ENCODE measurements around the gene ISG20. TPM values are rescaled to one million over a fixed set of nuclear protein-coding genes. Genes with fewer than 3 reads are reported as not detected.
"Not testable (repeated sequence)": the region's sequence is repeated elsewhere in the genome, so short reads cannot be mapped to it uniquely, and the experiment has no call there.

The ISG20 gene
- total and polyA plus RNA-seq, 2 donors from 2014 or later = 7.3 to 25.5 TPM

DNA sequence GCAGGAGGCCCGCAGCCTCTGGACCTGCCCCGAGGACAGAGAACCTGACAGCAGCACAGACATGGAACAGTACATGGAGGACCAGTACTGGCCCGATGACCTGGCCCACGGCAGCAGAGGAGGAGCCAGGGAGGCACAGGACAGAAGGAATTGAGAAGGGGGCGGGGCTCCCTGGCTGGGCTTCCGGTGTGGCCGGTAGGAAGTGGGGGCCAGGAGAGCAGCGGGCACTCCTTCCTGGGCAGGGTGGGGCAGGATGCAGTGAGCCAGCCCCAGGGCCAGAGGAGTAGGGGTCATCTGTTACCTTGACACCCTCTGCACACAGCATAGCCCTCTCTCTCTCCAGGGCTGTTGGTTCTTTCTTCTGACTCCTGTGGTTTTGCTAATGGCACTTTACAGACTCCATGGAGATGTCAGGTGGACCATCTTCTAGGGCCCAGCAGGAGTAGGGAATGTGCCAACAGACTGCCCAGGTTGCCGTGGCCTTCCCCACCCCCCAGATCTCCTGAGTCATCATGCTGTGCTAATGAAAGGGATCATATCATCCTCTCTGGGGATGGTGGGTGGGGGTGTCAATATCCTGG lies 8.6 kb upstream of the ISG20 start:
- peaks cover 0 to 19% (median 16%) of the 10 kb centered on the region in 3 donors for H3K36me3 ChIP-seq (ENCODE audit: control insufficient read depth in 2 of 3, insufficient read depth in 3 of 3, low read length in 3 of 3)
- no peak for FAIRE-seq

DNA sequence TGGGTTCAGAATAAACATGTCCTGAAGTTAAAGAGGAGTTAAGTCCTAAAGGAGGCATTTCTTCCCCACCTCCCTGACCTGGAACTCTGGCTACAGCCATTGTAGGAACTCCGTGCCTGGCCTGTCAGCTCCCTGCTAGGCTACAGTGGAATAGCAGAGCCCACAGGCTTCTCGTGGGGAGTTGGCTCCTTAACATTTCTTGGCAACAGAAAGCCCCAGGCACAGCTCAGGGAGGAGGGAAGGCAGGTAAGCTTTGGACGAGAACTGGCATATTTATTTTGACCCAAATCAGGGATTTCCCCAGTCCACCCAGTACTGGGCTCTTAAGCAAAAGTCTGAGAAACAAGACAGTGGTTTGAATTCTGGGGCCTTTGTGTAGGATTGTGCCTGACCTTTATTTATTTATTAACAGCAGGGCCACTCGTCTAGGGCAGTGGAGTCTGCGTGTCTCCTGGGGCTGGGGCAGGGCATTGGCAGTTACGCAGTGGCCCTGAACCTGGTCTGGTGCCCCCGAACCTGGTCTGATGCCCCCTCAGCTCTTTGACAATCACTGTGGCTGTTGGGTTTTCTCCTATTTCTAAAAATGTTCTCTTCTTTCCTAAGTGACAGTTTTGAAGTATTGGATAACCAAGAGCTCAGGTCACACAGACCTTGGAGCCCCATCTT lies 7.9 kb upstream of the ISG20 start:
- H3K9me3 ChIP-seq (ENCODE audit: control insufficient read depth in 2 of 3, insufficient read depth in 1 of 3, low read length in 3 of 3) = no peaks in the 10 kb centered on the region
- FAIRE-seq (no peak), DNase-seq (no peak)
- TF ChIP-seq, protein P1, sequence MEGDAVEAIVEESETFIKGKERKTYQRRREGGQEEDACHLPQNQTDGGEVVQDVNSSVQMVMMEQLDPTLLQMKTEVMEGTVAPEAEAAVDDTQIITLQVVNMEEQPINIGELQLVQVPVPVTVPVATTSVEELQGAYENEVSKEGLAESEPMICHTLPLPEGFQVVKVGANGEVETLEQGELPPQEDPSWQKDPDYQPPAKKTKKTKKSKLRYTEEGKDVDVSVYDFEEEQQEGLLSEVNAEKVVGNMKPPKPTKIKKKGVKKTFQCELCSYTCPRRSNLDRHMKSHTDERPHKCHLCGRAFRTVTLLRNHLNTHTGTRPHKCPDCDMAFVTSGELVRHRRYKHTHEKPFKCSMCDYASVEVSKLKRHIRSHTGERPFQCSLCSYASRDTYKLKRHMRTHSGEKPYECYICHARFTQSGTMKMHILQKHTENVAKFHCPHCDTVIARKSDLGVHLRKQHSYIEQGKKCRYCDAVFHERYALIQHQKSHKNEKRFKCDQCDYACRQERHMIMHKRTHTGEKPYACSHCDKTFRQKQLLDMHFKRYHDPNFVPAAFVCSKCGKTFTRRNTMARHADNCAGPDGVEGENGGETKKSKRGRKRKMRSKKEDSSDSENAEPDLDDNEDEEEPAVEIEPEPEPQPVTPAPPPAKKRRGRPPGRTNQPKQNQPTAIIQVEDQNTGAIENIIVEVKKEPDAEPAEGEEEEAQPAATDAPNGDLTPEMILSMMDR (IDR thresholded peaks at IDR 0.05; ENCODE audit: borderline replicate concordance, extremely low read depth, insufficient read depth) = no peak
- H3K36me3 ChIP-seq (ENCODE audit: control insufficient read depth in 2 of 3, insufficient read depth in 3 of 3, low read length in 3 of 3) = peaks cover 0 to 19% (median 16%) of the 10 kb centered on the region in 3 donors
- intact Hi-C loops (cut with DNase I) = no loop called here
- no peaks in the 10 kb centered on the region for H3K27me3 ChIP-seq (ENCODE audit: control insufficient read depth, insufficient read depth, low read length)
- H3K9ac ChIP-seq (ENCODE audit: low read length in 3 of 3) = no peak overlapping the region
- H3K4me3 ChIP-seq (ENCODE audit: low read length in 3 of 3) = no peak overlapping the region
- no peaks in the 10 kb centered on the region for H3K4me1 ChIP-seq (ENCODE audit: control insufficient read depth in 2 of 3, insufficient read depth in 2 of 3, low read depth in 1 of 3, low read length in 3 of 3)
- H3K27ac ChIP-seq (ENCODE audit: low read depth in 2 of 2, low read length in 2 of 2) = peak overlapping the region in 1 of 2 donors; percentile 13

More for the DNA sequence above, 8.6 kb upstream of the ISG20 start:
- no peak overlapping the region for H3K9ac ChIP-seq (ENCODE audit: low read length in 3 of 3)
- H3K4me1 ChIP-seq (ENCODE audit: control insufficient read depth in 2 of 3, insufficient read depth in 2 of 3, low read depth in 1 of 3, low read length in 3 of 3) = no peaks in the 10 kb centered on the region
- no peaks in the 10 kb centered on the region for H3K9me3 ChIP-seq (ENCODE audit: control insufficient read depth in 2 of 3, insufficient read depth in 1 of 3, low read length in 3 of 3)
- H3K27me3 ChIP-seq (ENCODE audit: control insufficient read depth, insufficient read depth, low read length) = no peaks in the 10 kb centered on the region
- peak in 2 of 5 donors; percentile 42 to 80 for DNase-seq
- TF ChIP-seq, protein P1 (IDR thresholded peaks at IDR 0.05; ENCODE audit: borderline replicate concordance, extremely low read depth, insufficient read depth) = no peak
- no peak overlapping the region for H3K4me3 ChIP-seq (ENCODE audit: low read length in 3 of 3)
- H3K27ac ChIP-seq (ENCODE audit: low read depth in 2 of 2, low read length in 2 of 2) = peak overlapping the region in 1 of 2 donors; percentile 13
- intact Hi-C loops (cut with DNase I) = no loop called here

DNA sequence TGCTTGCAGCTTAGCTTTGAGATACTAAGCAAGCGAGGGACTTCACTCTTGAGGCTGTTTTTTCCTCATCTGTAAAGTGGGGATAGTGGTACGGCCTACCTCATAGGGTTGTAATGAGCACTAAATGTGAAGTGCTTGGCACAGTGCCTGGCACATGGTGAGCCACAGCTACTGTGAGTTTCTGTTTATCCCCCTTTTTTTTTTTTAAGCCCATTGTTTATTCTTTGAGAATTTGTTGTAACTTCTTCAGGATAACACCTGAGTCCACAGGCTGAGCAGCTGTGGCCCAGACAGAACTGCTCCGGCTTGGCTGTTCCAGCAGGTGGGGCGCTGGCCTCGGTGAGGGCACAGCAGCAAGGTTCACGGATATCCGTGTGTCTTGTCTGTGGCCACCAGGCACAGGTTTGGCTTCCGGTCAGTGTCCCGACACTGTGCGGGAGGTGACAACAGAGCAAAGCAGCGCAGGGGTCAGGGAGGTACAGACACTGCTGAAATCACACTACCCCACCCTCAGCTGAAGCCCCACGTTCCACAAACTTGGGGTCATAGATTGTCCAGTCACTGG lies 7.3 kb upstream of the ISG20 start:
- no peaks in the 10 kb centered on the region for H3K9me3 ChIP-seq (ENCODE audit: control insufficient read depth in 2 of 3, insufficient read depth in 1 of 3, low read length in 3 of 3)
- TF ChIP-seq, protein P1 (IDR thresholded peaks at IDR 0.05; ENCODE audit: borderline replicate concordance, extremely low read depth, insufficient read depth) = no peak
- intact Hi-C loops (cut with DNase I) = no loop called here
- no peaks in the 10 kb centered on the region for H3K4me1 ChIP-seq (ENCODE audit: control insufficient read depth in 2 of 3, insufficient read depth in 2 of 3, low read depth in 1 of 3, low read length in 3 of 3)
- no peak overlapping the region for H3K4me3 ChIP-seq (ENCODE audit: low read length in 3 of 3)
- H3K27me3 ChIP-seq (ENCODE audit: control insufficient read depth, insufficient read depth, low read length) = no peaks in the 10 kb centered on the region
- H3K27ac ChIP-seq (ENCODE audit: low read depth in 2 of 2, low read length in 2 of 2) = no peak overlapping the region
- H3K9ac ChIP-seq (ENCODE audit: low read length in 3 of 3) = no peak overlapping the region
- H3K36me3 ChIP-seq (ENCODE audit: control insufficient read depth in 2 of 3, insufficient read depth in 3 of 3, low read length in 3 of 3) = peaks cover 0 to 18% (median 14%) of the 10 kb centered on the region in 3 donors
- peak in 1 of 5 donors; percentile 62 for DNase-seq
- FAIRE-seq = no peak

DNA sequence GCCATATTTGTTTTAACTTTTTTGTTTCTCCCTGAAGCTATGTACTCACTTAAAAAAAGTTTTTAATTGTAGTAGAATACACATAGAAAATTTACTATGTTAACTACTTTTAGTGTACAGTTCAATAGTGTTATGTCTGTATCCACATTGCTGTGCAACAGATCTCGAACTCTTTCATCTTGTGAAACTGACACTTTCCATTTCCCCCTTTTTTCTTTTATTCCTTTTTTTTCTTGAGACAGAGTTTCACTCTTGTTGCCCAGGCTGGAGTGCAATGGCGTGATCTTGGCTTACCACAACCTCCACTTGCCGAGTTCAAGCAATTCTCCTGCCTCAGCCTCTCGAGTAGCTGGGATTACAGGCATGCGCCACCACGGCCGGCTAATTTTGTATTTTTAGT lies 6.0 kb upstream of the ISG20 start:
- H3K9me3 ChIP-seq (ENCODE audit: control insufficient read depth in 2 of 3, insufficient read depth in 1 of 3, low read length in 3 of 3); H3K27ac ChIP-seq (ENCODE audit: low read depth in 2 of 2, low read length in 2 of 2); intact Hi-C loops (cut with DNase I); H3K9ac ChIP-seq (ENCODE audit: low read length in 3 of 3); H3K4me3 ChIP-seq (ENCODE audit: low read length in 3 of 3); H3K4me1 ChIP-seq (ENCODE audit: control insufficient read depth in 2 of 3, insufficient read depth in 2 of 3, low read depth in 1 of 3, low read length in 3 of 3); H3K27me3 ChIP-seq (ENCODE audit: control insufficient read depth, insufficient read depth, low read length); FAIRE-seq; DNase-seq: not testable (repeated sequence)
- H3K36me3 ChIP-seq (ENCODE audit: control insufficient read depth in 2 of 3, insufficient read depth in 3 of 3, low read length in 3 of 3) = peaks cover 0 to 13% (median 11%) of the 10 kb centered on the region in 3 donors

Data from kidney (tissue), 14 donors.